Fibroblast of skin of abdomen (primary cell): ENCODE results near the gene AKAP13.
"Not testable (repeated sequence)": the region's sequence is repeated elsewhere in the genome, so short reads cannot be mapped to it uniquely, and the experiment has no call there.

Experiments used
- DNase-seq: peaks from one replicate; pipeline ENCODE4 v3.0.0-alpha.2; 2013

The AKAP13 gene

GRCh38 chr15:85479071-85479647 lies 98.8 kb downstream of the AKAP13 start:
- DNase-seq = peak; percentile 82

GRCh38 chr15:85480923-85481322 lies 100.5 kb downstream of the AKAP13 start:
- no peak for DNase-seq

DNA sequence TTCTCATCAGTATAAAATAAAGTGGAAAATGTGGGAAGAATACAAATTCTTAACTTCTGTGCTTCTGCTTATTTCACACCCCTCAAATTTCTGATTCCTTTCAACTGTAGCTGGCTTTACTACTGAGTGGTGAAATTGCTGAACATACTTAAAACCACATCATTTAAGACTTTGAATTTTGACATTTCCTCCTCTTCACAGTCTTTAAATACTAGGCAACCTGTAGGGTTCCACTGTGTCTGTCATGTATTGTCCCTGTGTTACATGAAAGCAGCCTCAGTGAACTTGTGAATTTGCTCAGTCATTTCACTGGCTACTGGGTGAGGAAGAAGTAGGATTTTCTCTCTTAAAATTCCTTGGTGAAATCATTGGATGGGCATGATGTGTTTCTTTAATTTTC lies 101.1 kb downstream of the AKAP13 start:
- DNase-seq = not testable (repeated sequence)

- peak; percentile 92 for DNase-seq
Observed at GRCh38 chr15:85482894-85483293, 102.5 kb downstream of the AKAP13 start.

DNA sequence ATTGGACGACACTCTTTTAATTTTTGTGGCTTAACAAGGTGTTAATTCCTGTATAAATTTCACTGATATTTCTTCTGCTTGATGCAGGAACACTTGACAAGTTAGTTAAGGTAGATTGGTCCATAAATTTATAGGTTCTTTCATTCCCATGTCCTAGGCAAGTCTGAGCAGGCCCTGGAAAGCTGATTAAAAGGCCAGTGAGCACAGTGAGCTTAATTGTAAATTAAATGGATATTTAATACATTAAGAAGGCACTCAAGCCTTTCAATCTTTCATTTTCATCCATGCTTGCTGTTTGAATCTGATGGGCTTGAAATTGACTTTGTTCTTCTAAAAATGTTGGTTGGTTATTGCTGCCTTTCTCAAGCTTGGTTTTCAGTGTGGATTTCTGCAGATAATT lies 103.6 kb downstream of the AKAP13 start:
- not testable (repeated sequence) for DNase-seq

- DNase-seq = not testable (repeated sequence)
Observed at GRCh38 chr15:85484923-85485322, 104.5 kb downstream of the AKAP13 start.

GRCh38 chr15:85485956-85486567 lies 105.7 kb downstream of the AKAP13 start:
- DNase-seq = peak; percentile 69

GRCh38 chr15:85487796-85488195 lies 107.4 kb downstream of the AKAP13 start:
- not testable (repeated sequence) for DNase-seq

DNA sequence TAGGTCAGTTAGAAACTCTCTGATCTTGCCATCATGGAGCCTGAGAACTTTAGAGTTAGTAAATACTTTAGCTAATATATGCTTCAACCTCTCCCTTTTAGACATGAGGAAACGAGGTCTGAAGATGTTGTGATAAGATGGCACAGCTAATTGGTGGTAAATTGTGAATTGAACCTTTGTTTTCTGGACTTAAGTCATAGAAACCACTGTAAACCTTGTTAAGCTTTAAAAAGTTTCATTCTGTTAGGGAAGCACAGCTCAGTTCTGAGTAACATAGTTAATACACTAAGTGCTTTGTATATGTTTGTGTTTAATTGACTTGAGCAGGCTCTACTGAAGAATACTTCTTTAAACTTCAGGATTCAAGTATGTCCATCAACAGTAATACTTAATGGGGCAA lies 108.6 kb downstream of the AKAP13 start:
- no peak for DNase-seq

DNA sequence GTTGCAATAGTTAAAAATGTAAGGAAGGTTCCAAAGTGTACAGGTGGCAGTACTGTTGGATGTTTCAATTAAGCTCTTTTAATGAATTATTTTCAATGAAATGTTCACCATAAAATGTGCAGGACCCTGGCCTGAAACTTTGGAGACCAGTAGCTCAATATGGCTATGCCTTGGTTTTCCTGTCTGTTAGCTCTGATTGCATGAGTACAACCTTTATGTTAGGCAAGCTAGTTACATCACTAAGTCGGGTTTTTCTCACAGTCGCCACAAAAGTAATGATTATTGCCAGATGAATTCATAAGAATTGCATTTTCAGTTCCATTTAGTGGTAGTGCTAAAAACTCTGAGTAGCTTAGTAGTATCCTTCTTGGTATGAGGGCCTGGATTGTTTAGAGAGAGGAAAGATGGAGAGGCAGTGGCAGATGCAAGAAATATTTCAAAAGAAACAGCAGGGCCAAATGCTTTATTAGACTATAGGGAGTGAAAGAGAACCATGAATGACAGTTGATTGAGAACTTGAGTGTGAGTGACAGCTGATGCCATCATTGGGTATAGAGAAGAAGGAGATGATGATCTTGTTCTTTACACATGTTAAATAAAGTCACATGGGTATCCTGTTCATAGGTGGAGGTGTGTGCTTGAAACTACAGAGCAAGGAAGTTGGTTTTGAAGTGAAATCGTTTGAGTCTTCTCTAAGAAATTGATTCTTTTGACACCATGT lies 109.5 kb downstream of the AKAP13 start:
- DNase-seq = no peak

GRCh38 chr15:85490856-85491255 lies 110.5 kb downstream of the AKAP13 start:
- no peak for DNase-seq

- DNase-seq = no peak
Observed at GRCh38 chr15:85491691-85492090, 111.3 kb downstream of the AKAP13 start.

DNA sequence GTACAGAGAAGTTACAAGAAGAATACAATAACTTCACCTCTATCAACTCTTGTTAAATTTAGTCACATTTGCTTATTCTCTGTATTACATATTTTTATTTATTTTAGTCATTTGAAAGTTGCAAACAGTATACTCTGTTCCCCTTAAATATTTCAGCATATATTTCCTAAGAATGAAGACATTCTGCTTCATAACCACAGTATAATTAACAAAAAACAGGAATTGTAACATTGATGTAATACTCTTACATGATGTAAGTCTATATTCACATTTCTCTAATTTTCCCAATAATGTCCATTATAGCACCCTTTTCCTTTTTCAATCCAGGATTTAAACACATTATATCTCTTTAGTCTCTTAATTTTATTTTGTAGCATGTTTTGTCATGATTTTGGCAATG lies 112.0 kb downstream of the AKAP13 start:
- DNase-seq = no peak

GRCh38 chr15:85493260-85493659 lies 112.9 kb downstream of the AKAP13 start:
- no peak for DNase-seq

- peak; percentile 57 for DNase-seq
Observed at GRCh38 chr15:85494048-85494777, 113.8 kb downstream of the AKAP13 start.

GRCh38 chr15:85495096-85495495 lies 114.7 kb downstream of the AKAP13 start:
- DNase-seq = no peak

DNA sequence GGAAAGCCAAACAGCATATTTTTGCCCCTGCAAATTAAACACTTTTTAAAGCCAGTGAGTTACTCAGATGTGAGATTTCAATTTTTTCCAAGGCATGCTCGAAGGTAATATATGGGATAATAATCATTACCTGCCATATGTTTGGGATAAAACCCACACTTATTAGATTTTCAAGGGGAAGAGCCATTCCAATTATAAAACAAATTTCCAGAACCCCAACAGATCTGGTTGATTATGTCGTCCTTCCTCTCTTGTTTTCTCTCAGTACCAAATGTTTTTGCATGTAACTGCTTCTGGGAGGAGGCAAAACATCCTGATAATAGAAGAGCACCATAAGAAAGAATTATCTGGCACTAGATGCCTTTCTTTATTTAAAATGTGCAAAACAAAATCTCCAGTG lies 115.1 kb downstream of the AKAP13 start:
- no peak for DNase-seq

DNA sequence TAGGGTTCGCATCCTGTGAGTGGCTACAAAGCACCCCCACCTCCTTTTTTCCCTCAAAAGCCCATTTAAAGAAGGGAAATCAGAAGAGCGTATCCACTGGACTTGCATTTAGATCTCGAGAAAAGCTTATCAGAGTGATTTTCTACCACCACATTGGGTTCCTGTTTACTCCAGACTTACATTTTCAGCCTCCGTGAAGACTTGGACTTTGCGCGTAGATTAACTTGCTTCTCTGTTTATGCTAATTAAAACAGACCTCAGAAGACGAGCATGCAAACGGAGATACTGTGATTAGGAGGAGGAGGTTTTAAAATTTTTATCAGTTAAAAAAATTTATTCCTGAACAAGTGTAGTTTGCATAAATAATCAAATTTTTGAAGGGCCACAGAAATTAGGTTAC lies 115.7 kb downstream of the AKAP13 start:
- no peak for DNase-seq

GRCh38 chr15:85496551-85497171 lies 116.3 kb downstream of the AKAP13 start:
- DNase-seq = no peak

- DNase-seq = no peak
Observed at GRCh38 chr15:85497172-85497569, 116.8 kb downstream of the AKAP13 start.

- DNase-seq = no peak
Observed at GRCh38 chr15:85498471-85498870, 118.1 kb downstream of the AKAP13 start.

- no peak for DNase-seq
Observed at GRCh38 chr15:85499371-85499887, 119.0 kb downstream of the AKAP13 start.
